Ishikawa (cell line): ENCODE data around the gene LUZP2.

Experiments used
- CEBPB ChIP-seq: IDR thresholded peaks from 2 replicates; pipeline ENCODE4 v1.6.1; 2012
- CREB1 ChIP-seq: IDR thresholded peaks from 2 replicates; pipeline ENCODE4 v1.6.1; 2012; ENCODE audit warnings: low read depth
- EGR1 ChIP-seq: IDR thresholded peaks from 2 replicates; pipeline ENCODE4 v1.6.1; 2012
- EP300 ChIP-seq: IDR thresholded peaks from 2 replicates; pipeline ENCODE4 v1.6.1; 2012; ENCODE audit warnings: borderline replicate concordance
- RAD21 ChIP-seq: IDR thresholded peaks from 2 replicates; pipeline ENCODE4 v1.6.1; 2012; ENCODE audit warnings: low read depth
- REST ChIP-seq: IDR thresholded peaks from 2 replicates; pipeline ENCODE4 v1.6.1; 2012; ENCODE audit warnings: low read depth, mild to moderate bottlenecking
- TAF1 ChIP-seq: IDR thresholded peaks from 2 replicates; pipeline ENCODE4 v1.6.1; 2012; ENCODE audit warnings: low read depth, mild to moderate bottlenecking
- TEAD4 ChIP-seq: IDR thresholded peaks from 2 replicates; pipeline ENCODE4 v1.6.1; 2012
- USF1 ChIP-seq: IDR thresholded peaks from 2 replicates; pipeline ENCODE4 v1.6.1; 2012
- YY1 ChIP-seq: IDR thresholded peaks from 2 replicates; pipeline ENCODE4 v1.6.1; 2012; ENCODE audit warnings: low read depth

- no peak for TF ChIP-seq CREB1
- no peak for TF ChIP-seq EP300
- TF ChIP-seq TAF1, result no peak
- TF ChIP-seq REST, result no peak
- TF ChIP-seq USF1, result no peak
- TF ChIP-seq EGR1, result no peak
- no peak for TF ChIP-seq YY1
- TF ChIP-seq CEBPB, result no peak
- no peak for TF ChIP-seq RAD21
- TF ChIP-seq TEAD4, result no peak
Measured at GRCh38 chr11:24678703-24679348, 182.0 kb downstream of the LUZP2 start.
